HG02571 (cell line): ENCODE measurements around the gene PLCL1.

Experiments used
- ATAC-seq: cut with Tn5 transposase; IDR thresholded peaks from one replicate; pipeline ENCODE4 v1.9.1; 2021; ENCODE audit warnings: mild to moderate bottlenecking, moderate library complexity; ENCODE audit not compliant: unreplicated experiment

PLCL1 gene

GRCh38 chr2:198098918-198099317 lies 294.5 kb downstream of the PLCL1 start:
- ATAC-seq: no peak

- no peak for ATAC-seq
Measured at GRCh38 chr2:198100346-198100745, 296.0 kb downstream of the PLCL1 start.

- no peak for ATAC-seq
Measured at GRCh38 chr2:198101688-198102087, 297.3 kb downstream of the PLCL1 start.

- ATAC-seq: no peak
Measured at GRCh38 chr2:198102120-198102519, 297.7 kb downstream of the PLCL1 start.

- no peak for ATAC-seq
Measured at GRCh38 chr2:198102856-198103255, 298.5 kb downstream of the PLCL1 start.

GRCh38 chr2:198106621-198107385 lies 302.4 kb downstream of the PLCL1 start:
- ATAC-seq: no peak

- no peak for ATAC-seq
Measured at GRCh38 chr2:198113316-198113715, 308.9 kb downstream of the PLCL1 start.

- no peak for ATAC-seq
Measured at GRCh38 chr2:198114064-198114463, 309.7 kb downstream of the PLCL1 start.

- ATAC-seq: no peak
Measured at GRCh38 chr2:198115201-198115600, 310.8 kb downstream of the PLCL1 start.

GRCh38 chr2:198116756-198117155 lies 312.4 kb downstream of the PLCL1 start:
- ATAC-seq: no peak

GRCh38 chr2:198117406-198118041 lies 313.1 kb downstream of the PLCL1 start:
- ATAC-seq: no peak

- ATAC-seq: no peak
Measured at GRCh38 chr2:198127627-198128026, 323.2 kb downstream of the PLCL1 start.

- ATAC-seq: no peak
Measured at GRCh38 chr2:198129609-198130008, 325.2 kb downstream of the PLCL1 start.

GRCh38 chr2:198134293-198134955 lies 330.0 kb downstream of the PLCL1 start:
- no peak for ATAC-seq

- no peak for ATAC-seq
Measured at GRCh38 chr2:198135481-198135934, 331.1 kb downstream of the PLCL1 start.

- no peak for ATAC-seq
Measured at GRCh38 chr2:198136142-198136541, 331.7 kb downstream of the PLCL1 start.

GRCh38 chr2:198137733-198138132 lies 333.3 kb downstream of the PLCL1 start:
- ATAC-seq: no peak

- ATAC-seq: no peak
Measured at GRCh38 chr2:198141726-198142125, 337.3 kb downstream of the PLCL1 start.

- ATAC-seq: no peak
Measured at GRCh38 chr2:198143156-198143555, 338.8 kb downstream of the PLCL1 start.

- ATAC-seq: no peak
Measured at GRCh38 chr2:198143793-198144192, 339.4 kb downstream of the PLCL1 start.

GRCh38 chr2:198144660-198145059 lies 340.3 kb downstream of the PLCL1 start:
- no peak for ATAC-seq
